HG02623 (cell line): Measurements from ENCODE around the gene RILPL1.
"Not testable (repeated sequence)": the region's sequence is repeated elsewhere in the genome, so short reads cannot be mapped to it uniquely, and the experiment has no call there.

Experiments
- ATAC-seq: cut with Tn5 transposase; IDR thresholded peaks from one replicate; pipeline ENCODE4 v1.9.1; 2021; ENCODE audit warnings: moderate library complexity; ENCODE audit not compliant: unreplicated experiment

RILPL1 gene

GRCh38 chr12:123431951-123432817 is 101.3 kb downstream of the RILPL1 start:
- ATAC-seq, result not testable (repeated sequence)

GRCh38 chr12:123429101-123429500 is 104.4 kb downstream of the RILPL1 start:
- ATAC-seq, result not testable (repeated sequence)

DNA sequence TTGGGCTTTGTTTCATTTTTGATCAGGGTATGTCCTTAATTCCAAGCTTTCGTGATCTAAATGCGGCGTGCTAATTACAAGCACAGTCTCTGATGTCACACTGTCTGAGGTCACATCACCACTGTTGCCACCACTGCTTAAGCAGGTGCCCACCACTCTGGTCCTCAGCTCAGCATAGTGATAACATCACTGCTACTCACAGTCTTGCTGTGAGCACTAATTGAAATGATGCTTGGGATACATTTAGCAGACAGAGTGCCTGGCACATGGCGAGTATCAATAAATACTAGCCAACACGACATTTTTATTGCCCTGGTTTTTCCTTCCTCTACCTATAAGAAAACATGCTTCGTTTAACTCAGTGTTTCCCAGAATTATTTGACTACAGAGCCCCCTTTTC is 104.9 kb downstream of the RILPL1 start:
- ATAC-seq, result no peak

GRCh38 chr12:123427036-123427769 is 106.3 kb downstream of the RILPL1 start:
- peak; percentile 90 for ATAC-seq

- ATAC-seq, result no peak
These were observed 112.2 kb downstream of the RILPL1 start for GRCh38 chr12:123421314-123421713.
